NCI-H1694 treated with DMSO at 0.1 percent for 48 hours (cell line): Measurements from ENCODE around the gene DOCK4.

Experiments used
- DNase-seq: peaks from one replicate; lab custom pipeline; 2025; lab: John Stamatoyannopoulos, UW

The DOCK4 gene

GRCh38 chr7:111820121-111820520, 386.1 kb downstream of the DOCK4 start:
- no peak for DNase-seq

GRCh38 chr7:111815354-111815753, 390.8 kb downstream of the DOCK4 start:
- no peak for DNase-seq

- DNase-seq, result no peak
These were observed 392.9 kb downstream of the DOCK4 start for GRCh38 chr7:111813306-111813705.

GRCh38 chr7:111806232-111806631, 400.0 kb downstream of the DOCK4 start:
- no peak for DNase-seq

GRCh38 chr7:111803015-111803758, 403.0 kb downstream of the DOCK4 start:
- DNase-seq, result no peak

GRCh38 chr7:111802194-111802772, 403.9 kb downstream of the DOCK4 start:
- DNase-seq, result no peak

- no peak for DNase-seq
These were observed 404.9 kb downstream of the DOCK4 start for GRCh38 chr7:111801277-111801676.

- DNase-seq, result no peak
These were observed 409.5 kb downstream of the DOCK4 start for GRCh38 chr7:111796671-111797070.

GRCh38 chr7:111789870-111790269, 416.3 kb downstream of the DOCK4 start:
- no peak for DNase-seq

- no peak for DNase-seq
These were observed 417.2 kb downstream of the DOCK4 start for GRCh38 chr7:111789048-111789320.

- DNase-seq, result no peak
These were observed 417.7 kb downstream of the DOCK4 start for GRCh38 chr7:111788286-111789047.

- DNase-seq, result no peak
These were observed 418.5 kb downstream of the DOCK4 start for GRCh38 chr7:111787741-111788140.

- DNase-seq, result no peak
These were observed 419.1 kb downstream of the DOCK4 start for GRCh38 chr7:111787099-111787498.

- no peak for DNase-seq
These were observed 421.1 kb downstream of the DOCK4 start for GRCh38 chr7:111785076-111785475.

- DNase-seq, result no peak
These were observed 421.9 kb downstream of the DOCK4 start for GRCh38 chr7:111784296-111784695.

GRCh38 chr7:111783854-111784253, 422.3 kb downstream of the DOCK4 start:
- DNase-seq, result no peak

GRCh38 chr7:111780527-111780926, 425.7 kb downstream of the DOCK4 start:
- no peak for DNase-seq

- DNase-seq, result no peak
These were observed 431.0 kb downstream of the DOCK4 start for GRCh38 chr7:111775206-111775605.

- DNase-seq, result no peak
These were observed 433.5 kb downstream of the DOCK4 start for GRCh38 chr7:111772716-111773115.

- DNase-seq, result no peak
These were observed 434.6 kb downstream of the DOCK4 start for GRCh38 chr7:111771638-111772037.

GRCh38 chr7:111770116-111770515, 436.1 kb downstream of the DOCK4 start:
- DNase-seq, result no peak

GRCh38 chr7:111765751-111766643, 440.2 kb downstream of the DOCK4 start:
- DNase-seq, result no peak
